Fibroblast of skin of right quadriceps (primary cell): ENCODE data around the gene AMZ1.
"Not testable (repeated sequence)": the region's sequence is repeated elsewhere in the genome, so short reads cannot be mapped to it uniquely, and the experiment has no call there.

Experiments used
- DNase-seq: peaks from one replicate; pipeline ENCODE4 v3.0.0-alpha.2; 2013

Gene AMZ1

DNA sequence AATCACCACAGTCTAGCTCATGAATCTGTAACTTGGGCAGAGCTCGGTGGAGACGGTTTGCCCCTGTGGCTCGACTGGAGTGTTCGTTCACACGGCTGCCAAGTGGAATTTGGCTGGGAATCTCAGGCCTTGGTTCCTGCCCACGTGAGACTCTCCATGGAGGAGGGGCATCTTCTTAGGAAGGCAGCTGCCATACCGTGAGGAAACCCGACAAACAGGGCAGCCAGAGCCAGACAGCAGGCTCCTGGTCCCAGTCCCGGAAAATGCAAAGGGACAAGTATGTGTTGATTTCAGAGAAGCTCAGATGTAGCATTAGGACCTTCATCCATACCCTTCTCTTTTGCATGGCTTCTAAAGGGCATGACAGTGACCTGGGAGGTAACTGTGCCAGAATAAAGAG lies 26.6 kb downstream of the AMZ1 start:
- DNase-seq: no peak

DNA sequence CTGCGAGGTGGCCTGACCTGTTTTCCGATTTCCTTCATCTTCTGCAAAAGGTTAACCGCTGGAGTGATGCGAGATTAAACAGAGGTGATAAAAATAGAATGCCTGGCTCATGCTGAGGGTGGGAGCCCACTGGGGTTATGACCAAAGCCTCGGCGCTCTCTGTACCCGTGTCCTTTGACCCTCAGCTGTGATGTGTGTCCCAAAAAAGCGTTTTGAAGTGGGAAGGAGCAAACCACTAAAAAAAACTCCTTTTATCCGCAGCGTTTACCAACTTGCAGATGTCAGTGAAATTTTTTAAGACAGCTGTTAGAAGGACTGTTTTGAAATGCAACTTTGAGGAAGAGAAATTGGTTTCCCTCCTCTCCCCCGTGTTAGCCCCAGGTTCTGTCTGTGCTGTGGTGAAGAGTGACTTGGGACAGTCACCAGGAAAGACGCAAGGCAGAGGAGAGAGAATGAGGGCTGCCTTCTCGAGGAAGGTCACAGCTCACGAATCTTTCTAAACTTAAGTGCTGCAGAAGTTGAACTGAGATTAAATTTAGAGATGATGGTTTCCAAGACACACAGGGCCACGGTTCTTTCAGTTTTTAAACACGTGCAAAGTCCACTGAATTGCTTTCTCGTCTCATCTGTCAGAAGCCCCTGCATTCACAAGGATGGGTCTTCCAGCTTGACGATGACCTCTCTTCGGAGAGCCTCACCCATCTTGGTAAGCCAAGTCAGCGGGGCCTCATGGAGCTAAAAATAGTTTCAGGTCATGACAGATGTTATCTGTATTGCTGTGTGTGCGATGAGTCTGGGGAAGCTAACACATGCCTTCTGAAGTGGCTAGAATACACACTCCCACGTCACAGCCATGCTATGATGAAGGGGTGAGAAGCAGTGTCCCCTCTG lies 27.6 kb downstream of the AMZ1 start:
- DNase-seq: peak; percentile 31

DNA sequence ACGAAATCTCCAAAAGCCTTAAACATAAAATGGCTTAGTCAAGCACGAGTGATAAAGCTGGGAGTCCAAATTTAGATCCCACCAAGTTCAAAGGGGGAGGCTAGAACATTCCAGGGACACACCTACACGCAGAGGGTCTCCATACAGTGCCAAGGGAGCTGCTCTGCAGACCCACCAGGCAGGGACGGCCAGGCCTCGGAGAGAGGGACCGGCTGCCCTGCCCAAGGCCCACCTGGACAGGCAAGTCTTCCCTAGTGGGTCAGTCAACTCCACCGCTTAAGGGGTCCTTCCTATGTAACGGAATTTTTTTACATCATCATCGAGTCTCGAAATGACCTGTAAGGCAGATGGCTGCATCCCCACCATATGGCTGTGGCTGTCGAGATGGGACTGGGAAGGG lies 28.5 kb downstream of the AMZ1 start:
- DNase-seq: no peak

DNA sequence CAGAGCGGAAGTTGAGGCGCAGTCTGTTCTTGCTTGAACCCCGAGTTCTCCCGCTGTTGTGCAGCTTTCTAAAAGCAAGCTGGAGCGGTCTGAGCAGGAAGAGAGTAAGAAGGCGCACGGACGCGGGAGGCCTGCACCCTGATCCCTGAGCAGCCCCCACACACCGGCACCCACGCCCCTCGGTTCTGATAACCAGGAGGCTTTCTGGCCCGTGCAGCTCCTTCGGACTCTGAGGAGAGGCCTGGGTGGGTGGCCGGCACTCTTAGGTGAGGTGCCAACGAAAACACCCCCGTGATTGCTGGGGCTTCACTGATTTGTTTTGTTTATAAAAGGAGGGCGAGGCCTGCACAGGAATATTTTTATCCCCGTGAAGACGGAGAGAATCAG lies 28.9 kb downstream of the AMZ1 start:
- no peak for DNase-seq

DNA sequence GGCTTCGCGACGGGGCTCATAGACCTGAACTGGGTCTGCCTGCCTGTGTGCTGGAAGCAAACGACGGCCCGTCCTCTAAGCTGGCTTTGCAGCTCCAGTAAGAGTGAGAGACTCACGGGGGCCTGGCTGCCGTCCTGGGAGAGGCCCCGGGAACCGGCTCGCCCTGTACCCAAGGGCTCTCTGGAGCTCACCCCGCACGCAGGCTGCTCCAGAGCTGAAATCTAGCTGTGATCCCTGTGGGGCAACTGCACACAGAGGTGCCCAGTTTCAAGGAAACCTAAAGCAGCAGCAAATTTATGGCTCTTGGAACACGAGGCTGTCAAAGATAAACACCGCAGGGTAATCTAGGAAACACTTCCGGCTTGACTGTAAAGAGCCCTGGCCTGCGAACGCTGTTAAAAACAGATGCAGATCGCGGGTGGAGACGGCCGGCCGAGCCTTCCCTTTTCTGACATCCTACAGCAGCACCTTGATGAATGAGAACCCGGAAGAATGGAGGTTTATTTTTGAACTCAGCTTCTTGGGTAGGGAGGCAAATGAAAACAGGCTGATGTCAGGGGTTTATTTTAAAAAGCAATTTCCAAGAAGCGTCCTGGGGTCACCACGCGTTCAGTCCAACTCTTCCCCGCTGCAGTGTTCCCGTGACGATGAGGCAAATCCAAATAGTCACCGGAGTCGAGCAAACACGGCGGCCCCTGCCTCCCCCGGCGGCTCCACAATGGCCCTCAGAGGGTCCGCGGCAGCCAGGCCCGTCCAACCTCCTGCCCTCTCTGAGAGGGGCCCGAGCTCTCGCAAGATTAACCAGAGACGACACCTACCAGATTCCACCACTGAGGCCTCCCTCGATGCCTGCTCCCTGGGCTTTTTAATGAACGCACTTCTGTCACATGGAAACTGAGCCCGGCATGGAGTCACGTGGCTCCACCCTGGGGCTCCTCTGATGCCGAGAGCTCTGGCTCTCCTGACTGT lies 29.6 kb downstream of the AMZ1 start:
- no peak for DNase-seq

DNA sequence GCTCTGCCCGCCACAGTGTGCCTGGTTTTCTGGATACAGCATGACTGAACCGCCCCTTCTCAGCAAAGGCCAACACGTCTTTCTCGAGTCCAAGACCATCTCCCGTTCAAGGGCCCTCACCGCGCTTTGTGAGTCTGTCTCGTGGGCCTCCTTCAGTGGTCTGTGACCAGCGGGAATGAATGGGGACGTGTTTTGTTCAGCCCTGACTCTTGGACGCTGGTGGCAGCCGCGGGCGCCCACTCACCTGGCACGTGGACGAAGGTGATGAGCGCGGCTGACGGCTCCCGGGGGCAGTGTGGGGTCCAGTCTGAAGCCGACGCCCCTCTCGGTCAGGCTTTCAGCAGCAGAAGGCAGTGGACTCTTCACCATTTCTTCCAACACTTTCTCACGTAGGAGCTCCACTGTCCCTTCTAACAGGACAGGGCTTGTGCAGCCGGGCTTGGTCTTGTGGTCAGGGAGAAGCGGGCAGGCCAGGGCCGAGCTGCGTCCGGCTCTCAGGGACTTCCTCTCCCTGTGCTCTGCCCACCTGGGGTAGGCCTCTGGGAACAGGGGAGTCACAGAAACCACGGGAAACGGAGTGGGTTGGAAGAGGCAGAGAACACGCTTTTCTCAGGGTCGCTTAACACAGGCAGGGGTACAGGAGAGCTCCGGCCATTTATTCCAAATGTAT lies 30.4 kb downstream of the AMZ1 start:
- DNase-seq: no peak

DNA sequence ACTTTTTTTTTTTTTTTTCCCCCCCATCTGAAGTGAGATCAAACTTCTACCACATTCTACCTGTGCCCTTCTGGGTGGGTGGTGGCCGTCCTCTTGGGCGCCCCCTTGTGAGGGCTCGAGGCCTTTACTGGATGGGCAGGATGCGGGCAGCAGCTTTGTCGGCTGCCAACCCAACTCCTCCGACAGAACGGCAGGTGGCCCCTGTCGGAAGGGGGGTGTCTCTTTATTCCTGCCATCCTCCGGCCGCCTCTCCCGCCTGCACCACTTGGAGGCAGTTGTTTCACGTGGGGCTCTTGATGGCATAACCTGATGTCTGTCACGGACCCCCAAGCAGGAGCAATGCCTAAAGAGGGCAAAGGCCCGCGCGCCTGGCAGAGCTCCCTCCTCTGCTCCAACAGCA lies 31.0 kb downstream of the AMZ1 start:
- DNase-seq: no peak

DNA sequence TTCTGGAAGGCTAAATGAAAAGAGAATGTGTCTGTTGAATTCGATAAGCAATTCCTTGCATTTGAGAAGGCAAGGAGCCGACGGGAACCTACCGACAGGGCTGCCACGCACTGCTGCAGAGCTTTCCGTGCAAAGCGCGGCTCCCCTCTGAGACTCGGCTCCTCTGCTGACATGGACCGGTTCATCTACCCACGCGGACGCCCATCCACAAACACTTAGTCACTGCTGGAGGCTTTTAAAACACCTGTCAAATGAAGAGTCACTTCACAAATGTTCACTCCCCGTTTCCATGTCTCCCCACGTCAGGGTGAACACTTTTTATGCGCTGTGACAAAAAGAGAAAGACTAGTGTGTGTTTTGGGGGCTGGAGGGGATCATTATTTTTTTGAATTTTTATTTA lies 32.0 kb downstream of the AMZ1 start:
- DNase-seq: no peak

DNA sequence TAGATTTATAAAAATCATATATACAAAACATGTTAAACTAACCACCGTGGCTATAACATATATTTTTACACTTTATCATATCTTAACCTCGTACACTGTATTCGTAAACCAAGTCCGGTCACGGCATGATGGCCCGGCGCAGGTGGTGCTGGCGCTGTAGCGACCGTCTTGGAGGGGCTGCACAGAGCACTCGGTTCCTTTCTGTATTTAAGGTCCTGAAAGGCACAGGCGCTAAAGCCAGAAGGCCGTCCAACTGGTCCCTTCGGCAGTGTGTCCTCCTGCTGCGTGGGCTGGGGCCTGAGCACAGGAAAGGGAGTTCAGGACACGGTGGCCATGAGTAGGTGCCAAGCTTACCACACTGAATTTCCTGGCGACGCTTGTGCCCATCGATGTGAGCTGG lies 33.8 kb downstream of the AMZ1 start:
- no peak for DNase-seq

DNA sequence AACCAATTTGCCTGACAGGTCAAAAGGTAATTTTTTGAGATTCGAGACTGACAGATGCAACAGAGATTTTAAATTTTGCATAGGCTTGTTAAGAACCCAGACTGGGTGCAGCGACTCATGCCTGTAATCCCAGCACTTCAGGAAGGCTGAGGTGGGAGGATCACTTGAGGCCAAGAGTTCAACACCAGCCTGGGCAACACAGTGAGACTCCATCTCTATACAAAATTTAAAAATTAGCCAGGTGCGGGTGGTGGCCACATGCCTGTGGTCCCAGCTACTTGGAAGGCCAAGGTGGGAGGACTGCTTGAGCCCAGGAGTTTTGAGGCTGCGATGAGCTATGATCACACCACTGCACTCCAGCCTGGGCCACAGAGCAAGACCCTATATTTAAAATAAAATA lies 34.6 kb downstream of the AMZ1 start:
- DNase-seq: no peak

DNA sequence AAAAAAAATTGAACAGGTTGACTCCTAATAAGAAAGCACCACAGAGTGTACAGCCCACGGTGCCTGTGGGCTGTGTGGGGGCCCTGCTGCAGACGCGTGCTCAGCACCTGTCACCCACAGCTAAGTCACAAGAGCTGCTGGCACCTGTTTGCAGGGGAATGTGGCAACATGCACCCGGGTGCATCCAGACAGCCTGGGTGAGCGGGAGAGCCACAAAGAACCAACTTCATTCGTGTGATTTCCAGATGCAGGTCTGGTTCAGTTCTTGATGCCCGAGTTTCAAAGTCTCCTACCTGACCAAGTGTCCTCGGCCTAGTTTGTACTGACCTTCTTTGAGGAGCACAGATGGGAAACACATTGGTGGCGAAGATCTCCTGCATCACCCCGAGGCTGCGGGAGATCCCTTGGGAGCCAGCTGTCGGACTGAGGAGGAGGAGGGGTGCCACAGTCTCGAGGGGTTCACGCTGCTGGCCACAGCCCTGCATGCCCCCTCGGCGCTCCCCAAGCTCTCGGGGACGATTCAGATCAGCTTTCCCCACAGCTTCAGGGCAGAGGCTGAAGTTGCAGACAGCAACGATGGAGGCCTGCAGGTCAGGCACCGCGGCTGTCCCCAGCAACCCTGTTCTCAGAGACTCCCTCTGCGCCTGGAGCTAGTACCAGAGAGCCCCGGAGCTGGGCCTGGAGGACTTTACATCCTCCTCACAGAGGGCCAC lies 35.3 kb downstream of the AMZ1 start:
- DNase-seq: no peak

DNA sequence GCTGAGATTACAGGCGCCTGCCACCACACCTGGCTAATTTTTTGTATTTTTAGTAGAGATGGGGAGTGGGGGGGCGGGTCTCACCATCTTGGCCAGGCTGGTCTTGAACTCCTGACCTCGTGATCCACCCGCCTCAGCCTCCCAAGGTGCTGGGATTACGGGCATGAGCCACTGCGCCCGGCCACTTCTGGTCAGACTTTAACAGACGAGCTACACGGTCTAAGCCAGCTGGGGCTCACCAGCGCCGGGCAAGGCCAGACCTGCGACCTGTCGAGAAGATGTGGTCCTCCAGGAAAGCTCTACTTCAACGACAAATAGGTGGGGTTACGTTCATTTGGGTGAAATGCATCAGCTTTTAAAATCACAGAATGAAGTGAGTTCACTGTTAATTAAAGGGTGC lies 36.0 kb downstream of the AMZ1 start:
- DNase-seq: not testable (repeated sequence)

DNA sequence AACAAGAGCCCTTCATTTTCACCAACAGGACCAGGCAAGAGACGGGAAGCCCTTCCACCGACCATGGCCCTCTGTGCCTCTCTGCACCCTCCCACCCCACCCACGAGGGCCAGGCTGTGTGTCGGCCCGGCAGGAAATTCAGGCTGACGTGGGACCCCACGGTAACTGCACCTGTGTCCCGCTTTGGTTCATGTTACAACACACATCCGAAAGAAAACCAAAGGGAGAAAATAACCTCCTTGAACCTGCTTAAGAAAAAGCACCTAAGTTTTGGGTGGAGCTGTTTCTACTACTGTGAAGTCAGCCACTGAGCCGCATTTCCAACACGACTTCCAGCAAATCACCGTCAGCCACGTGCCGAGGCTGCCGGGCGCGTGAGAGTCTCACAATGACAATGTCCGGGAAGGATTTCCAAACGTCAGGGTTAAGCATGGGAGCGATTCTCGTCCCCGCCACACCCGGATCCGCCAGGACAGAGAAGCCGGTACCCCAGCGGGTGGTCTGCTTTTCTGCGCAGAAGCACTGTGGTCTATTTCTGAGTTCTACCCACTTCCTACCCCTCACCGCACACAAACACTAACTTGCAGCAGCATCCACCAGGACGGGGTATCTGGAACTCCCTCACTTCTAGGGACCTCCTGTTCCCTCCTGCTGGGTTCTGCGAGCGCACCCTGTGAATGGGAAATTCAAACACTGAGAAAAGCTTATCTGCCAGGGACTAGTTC lies 36.6 kb downstream of the AMZ1 start:
- no peak for DNase-seq

DNA sequence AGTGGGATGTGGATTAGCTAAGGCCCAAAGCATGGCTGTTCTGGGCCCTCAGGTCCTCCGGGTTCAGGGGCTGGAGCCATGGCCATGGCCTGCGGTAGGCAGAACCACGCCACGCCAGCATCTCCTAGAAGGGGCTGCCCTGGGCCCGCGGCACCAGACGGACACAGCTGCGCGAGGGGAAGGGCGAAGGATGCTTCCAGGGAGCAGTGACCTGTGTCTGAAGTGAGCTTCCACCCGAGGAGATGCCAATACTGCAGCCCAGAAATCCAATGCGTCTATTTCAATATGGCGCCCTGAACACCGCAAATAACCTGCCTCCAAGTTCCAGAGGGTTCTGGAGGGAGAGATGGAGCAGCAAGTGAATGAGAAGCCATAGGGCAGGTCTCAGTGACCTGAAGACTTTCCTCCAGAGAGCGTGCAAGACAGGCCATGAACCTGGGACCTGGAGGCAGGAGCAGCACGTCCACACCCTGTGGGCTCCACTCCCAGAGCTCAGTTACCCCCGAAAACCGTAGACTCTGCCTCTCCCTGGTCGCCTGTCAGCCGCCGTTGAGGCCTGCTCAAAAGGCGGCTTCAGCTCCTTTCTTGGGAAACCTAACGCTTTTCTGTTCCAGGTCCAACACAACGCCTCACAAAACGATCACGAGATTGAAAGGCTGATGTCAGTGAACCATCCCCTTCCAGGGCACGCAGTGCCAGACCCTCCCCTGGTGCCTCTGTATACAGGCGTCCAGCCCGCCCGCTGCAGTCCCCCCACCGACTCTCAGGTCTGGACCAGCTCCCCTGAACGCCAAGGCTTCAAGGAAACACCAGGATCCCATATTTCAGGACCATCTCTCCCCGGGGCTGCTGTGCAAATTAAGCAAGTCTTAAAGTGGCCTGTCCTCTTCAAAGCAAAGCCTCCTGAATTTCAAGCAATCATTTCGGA lies 37.4 kb downstream of the AMZ1 start:
- DNase-seq: no peak

DNA sequence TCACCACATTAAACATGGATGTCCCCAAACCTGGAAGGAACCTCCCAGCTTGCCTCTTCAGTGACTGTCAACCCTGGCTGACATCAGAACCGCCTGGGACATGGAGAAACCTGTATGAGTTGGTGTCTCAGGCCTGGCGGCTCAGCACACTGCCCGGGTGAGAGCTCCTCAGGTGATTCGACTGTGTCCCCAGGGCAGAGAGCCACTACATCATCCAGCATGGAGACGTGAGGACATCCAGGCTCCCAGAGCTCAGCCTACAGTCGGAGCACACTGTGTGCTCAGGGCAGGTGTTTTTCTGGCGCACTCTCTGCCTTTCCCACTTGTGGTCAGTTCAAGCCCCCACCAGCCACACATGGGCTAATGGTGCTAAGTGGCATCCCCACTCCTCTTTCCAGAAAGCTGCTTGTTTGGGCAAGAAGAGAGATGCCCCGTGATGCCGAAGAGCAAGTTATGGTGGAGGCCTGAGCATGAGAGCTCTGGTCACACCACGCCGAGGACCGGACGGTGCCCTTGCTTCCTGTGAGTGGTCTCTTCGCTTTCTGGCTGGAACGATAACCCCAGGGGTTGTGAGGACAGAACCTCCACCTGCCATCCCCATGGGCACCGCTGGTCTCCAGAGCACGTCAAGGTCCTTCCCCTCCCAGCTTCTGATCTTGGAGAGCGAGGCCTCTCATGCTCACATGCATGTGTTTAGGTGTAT lies 38.5 kb downstream of the AMZ1 start:
- no peak for DNase-seq

DNA sequence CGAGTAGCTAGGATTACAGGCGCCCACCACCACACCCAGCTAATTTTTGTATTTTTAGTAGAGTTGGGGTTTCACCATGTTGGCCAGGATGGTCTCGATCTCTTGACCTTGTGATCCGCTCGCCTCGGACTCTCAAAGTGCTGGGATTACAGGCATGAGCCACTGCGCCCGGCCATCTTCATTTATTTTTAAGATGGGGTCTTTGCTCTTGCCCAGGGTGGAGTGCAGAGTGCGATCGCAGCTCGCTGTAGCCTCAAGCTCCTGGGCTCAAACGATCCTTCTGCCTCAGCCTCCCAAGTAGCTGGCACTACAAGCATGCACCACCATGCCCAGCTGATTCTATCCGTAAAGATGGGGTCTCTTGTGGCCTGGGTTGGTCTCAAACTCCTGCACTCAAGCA lies 39.2 kb downstream of the AMZ1 start:
- not testable (repeated sequence) for DNase-seq

DNA sequence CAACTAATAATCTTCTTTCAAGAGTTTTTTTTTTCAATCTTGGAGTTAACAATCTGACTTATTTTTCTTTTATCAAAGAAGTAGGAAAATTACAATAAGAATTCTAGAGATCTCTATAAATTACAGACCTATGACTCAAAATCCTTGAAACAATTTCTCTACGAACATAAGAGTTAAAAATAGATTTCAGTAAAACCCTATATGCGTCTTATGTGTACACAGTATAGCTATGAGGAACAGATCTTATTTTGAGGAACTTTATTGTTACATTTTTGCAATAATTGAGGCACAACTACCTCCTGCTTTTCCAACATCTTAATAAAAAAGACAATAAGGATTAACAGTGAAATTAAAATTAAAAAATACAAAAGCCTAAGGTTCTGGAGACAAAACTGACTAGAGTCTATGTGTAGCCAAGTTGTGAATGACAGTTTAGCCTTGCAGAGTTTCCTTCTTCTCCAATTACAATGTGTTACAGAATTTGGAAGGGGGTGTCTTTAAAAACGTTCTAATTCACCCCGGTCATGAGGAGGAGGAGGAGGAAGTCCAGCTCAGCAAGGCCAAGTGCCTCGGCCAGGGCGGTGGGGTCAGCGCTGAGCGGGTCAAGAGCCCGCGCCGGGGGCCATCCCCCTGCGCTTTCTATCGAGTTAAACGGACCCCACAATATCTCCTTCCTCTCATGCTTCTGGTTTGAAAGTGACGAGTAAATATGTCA lies 40.5 kb downstream of the AMZ1 start:
- DNase-seq: peak; percentile 31

DNA sequence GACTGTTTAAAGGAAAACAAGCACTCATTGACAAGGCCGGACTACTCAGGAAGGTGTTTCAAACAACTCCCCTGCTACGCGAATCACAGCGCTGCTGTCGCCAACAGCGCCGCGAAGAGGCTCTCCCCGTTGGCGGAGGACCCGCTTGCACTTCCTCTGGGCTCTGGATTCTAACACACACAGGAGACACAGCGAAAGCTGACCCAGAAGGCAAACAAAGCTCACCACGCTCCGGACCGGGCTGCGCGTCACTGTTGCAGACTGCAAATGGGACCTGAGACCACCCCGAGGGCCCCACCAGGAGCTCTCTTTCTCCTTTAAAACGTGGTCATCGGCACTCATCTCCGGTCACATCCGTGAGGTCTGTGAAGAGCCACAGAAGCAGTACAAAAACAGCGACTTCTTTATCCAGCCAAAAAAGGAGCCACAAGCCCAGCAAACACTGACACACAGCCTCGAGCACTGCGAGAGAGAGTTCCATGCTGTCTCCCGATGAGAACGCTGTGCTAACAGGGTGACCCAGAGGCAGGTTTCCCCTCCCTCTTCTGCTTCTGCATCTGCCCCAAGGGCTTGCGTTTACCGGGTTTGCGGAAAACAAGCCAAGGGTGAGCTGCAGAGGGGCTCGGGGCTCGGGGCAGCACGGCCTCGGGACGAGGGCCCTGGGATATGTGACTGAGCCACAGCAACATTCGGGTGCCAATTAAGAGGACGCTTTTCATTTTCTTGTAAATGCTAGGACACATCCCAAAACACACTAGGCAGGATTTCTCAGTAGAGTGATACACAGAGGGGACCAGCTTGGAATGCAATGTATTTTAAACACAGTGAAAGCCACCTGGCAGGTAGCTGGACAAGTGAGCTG lies 41.3 kb downstream of the AMZ1 start:
- no peak for DNase-seq
